K562 (cell line): ENCODE measurements around the gene NPB. TPM values are rescaled to one million over a fixed set of nuclear protein-coding genes. Genes with fewer than 3 reads are reported as not detected.
A peak's percentile ranks its signal among the peaks of the same experiment; 100 is the strongest.

Source experiments
- ATAC-seq: fragments of 200-7000 bp; cut with Tn5 transposase; 3 replicates; pipeline ENCODE4 v1.9.1; 2020; ENCODE audit warnings: moderate library complexity
- BruUV-seq: library from RNA; stranded (reverse); fragments of 400-500 nt; replicated peaks from 2 replicates; lab custom pipeline; 2021; lab: Mats Ljungman, UMichigan
- CTCF ChIA-PET: fragments of 300-600 bp; formaldehyde crosslinking; extraction: SDS; loops from one replicate; lab custom pipeline; 2021; ENCODE audit warnings: low intra/inter-chr PET ratio; lab: Yijun Ruan, JAX
- POLR2A ChIA-PET: fragments of 300-600, 350-650 bp; sonication (Branson Sonifier 250); formaldehyde crosslinking; extraction: SDS; loops from one replicate; lab custom pipeline; 2021; ENCODE audit warnings: antibody characterized with exemption, inconsistent platforms; lab: Yijun Ruan, JAX
- DNase-seq, 4 experiments: peaks; one replicate each; pipeline versions ENCODE4 v3.0.0 to v3.0.0-alpha.2; 2011 to 2018; ENCODE audit warnings: low spot score in 3 of 4, mixed read lengths in 3 of 4; ENCODE audit errors: extremely low read depth in 1 of 4
- FAIRE-seq: peaks from 2 replicates; lab custom pipeline; 2011; peaks lifted over from hg19 to GRCh38; lab: Jason Lieb, UNC
- H2AFZ ChIP-seq: 2 replicates; pipeline ENCODE4 v1.6.0; 2011; ENCODE audit warnings: low read depth, low read length, control low read depth, inconsistent platforms
- H3K27ac ChIP-seq: fragments of 200-600 bp; 3 replicates; pipeline ENCODE4 v1.8.0; 2011; ENCODE audit warnings: low read depth, mild to moderate bottlenecking, control low read depth, inconsistent platforms, low read length, moderate library complexity, mixed read lengths; ENCODE audit errors: extremely low read depth
- H3K27me3 ChIP-seq, 2 experiments: fragments of 300-600 bp in 1 of 2; 2 replicates in 1 of 2; 3 replicates in 1 of 2; pipeline versions ENCODE4 v1.6.0 to v1.8.0; 2011; ENCODE audit warnings: inconsistent platforms in 2 of 2, low read length in 2 of 2, mild to moderate bottlenecking in 1 of 2, mixed read lengths in 1 of 2, moderate library complexity in 1 of 2; ENCODE audit not compliant: control insufficient read depth in 2 of 2, insufficient read depth in 2 of 2
- H3K36me3 ChIP-seq: fragments of 300-600 bp; 3 replicates; pipeline ENCODE4 v1.8.0; 2011; ENCODE audit warnings: mild to moderate bottlenecking, low read length, inconsistent platforms; ENCODE audit not compliant: control insufficient read depth, insufficient read depth
- H3K4me1 ChIP-seq, 2 experiments: fragments of 200-600 bp in 1 of 2; replicated peaks in 1 of 2; 2 replicates in 1 of 2; 3 replicates in 1 of 2; pipeline versions ENCODE4 v1.5.1 to v1.8.0; 2011; ENCODE audit warnings: inconsistent platforms in 2 of 2, low read length in 2 of 2, mild to moderate bottlenecking in 1 of 2, mixed read lengths in 1 of 2, moderate library complexity in 1 of 2; ENCODE audit not compliant: control insufficient read depth in 2 of 2, insufficient read depth in 2 of 2
- H3K4me2 ChIP-seq: 2 replicates; pipeline ENCODE4 v1.6.1; 2011; ENCODE audit warnings: low read length, control low read depth, inconsistent platforms, mixed read lengths; ENCODE audit not compliant: insufficient read depth
- H3K4me3 ChIP-seq: fragments of 200-600 bp; sonication (generic), shearing (Covaris generic); 2 replicates; pipeline ENCODE4 v1.5.1; 2016; ENCODE audit warnings: control low read depth, inconsistent platforms
- H3K79me2 ChIP-seq: fragments of 200-600 bp; 3 replicates; pipeline ENCODE4 v1.8.0; 2011; ENCODE audit warnings: low read length, inconsistent platforms; ENCODE audit not compliant: control insufficient read depth, insufficient read depth
- H3K9ac ChIP-seq, 2 experiments: 2 replicates each; pipeline versions ENCODE4 v1.6.0 to v1.6.1; 2011; ENCODE audit warnings: low read depth in 2 of 2, low read length in 2 of 2, control low read depth in 1 of 2, inconsistent platforms in 1 of 2, mild to moderate bottlenecking in 1 of 2, mixed read lengths in 1 of 2; ENCODE audit not compliant: insufficient read depth in 1 of 2
- H3K9me1 ChIP-seq: one replicate; pipeline ENCODE4 v1.6.0; 2011; ENCODE audit warnings: inconsistent platforms, mild to moderate bottlenecking, low read length, moderate library complexity; ENCODE audit not compliant: control insufficient read depth, insufficient read depth
- H3K9me3 ChIP-seq: replicated peaks from 2 replicates; pipeline ENCODE4 v1.5.1; 2011; ENCODE audit warnings: low read depth, low read length, inconsistent platforms; ENCODE audit not compliant: control insufficient read depth, insufficient read depth
- H4K20me1 ChIP-seq: replicated peaks from 2 replicates; pipeline ENCODE4 v1.6.1; 2011; ENCODE audit warnings: low read length, inconsistent platforms, mixed read lengths; ENCODE audit not compliant: control insufficient read depth, insufficient read depth
- CHD4 ChIP-seq: fragments of 200-600 bp; sonication (generic); IDR thresholded peaks from 3 replicates; pipeline ENCODE4 v1.6.1; 2012; ENCODE audit warnings: low read depth, mild to moderate bottlenecking, mixed read lengths, low read length, inconsistent platforms; ENCODE audit not compliant: insufficient read depth, insufficient replicate concordance, poor library complexity, severe bottlenecking
- CREM ChIP-seq: IDR thresholded peaks from 2 replicates; pipeline ENCODE4 v1.6.1; 2014; ENCODE audit warnings: antibody characterized with exemption, low read depth
- DLX4 ChIP-seq: fragments of 250-450 bp; sonication (Bioruptor Pico); IDR thresholded peaks from 2 replicates; pipeline ENCODE4 v1.6.1; 2021; ENCODE audit warnings: mild to moderate bottlenecking
- EGR1 ChIP-seq: fragments of 450-650 bp; conservative IDR thresholded peaks from 2 replicates; pipeline ENCODE4 v1.6.1; 2017; ENCODE audit warnings: mild to moderate bottlenecking
- GTF2A2 ChIP-seq: IDR thresholded peaks from 2 replicates; pipeline ENCODE4 v1.6.1; 2016; ENCODE audit warnings: mild to moderate bottlenecking, missing genetic modification characterization, missing compliant biosample characterization
- POLR2A ChIP-seq: fragments of 450-650 bp; conservative IDR thresholded peaks from 2 replicates; pipeline ENCODE4 v1.6.1; 2016
- POLR2AphosphoS5 ChIP-seq: IDR thresholded peaks from 2 replicates; pipeline ENCODE4 v1.6.1; 2011; ENCODE audit warnings: mild to moderate bottlenecking, low read depth, low read length, moderate library complexity; ENCODE audit not compliant: control insufficient read depth, insufficient read depth
- RNF2 ChIP-seq: sonication (generic); IDR thresholded peaks from 2 replicates; pipeline ENCODE4 v1.6.1; 2016
- SIRT6 ChIP-seq: IDR thresholded peaks from one replicate; pipeline ENCODE4 v1.6.1; 2012; ENCODE audit warnings: low read depth, mild to moderate bottlenecking, control low read depth, inconsistent platforms, low read length, moderate library complexity
- SUPT5H ChIP-seq: fragments of 450-650 bp; IDR thresholded peaks from 2 replicates; pipeline ENCODE4 v1.6.1; 2016
- TSHZ1 ChIP-seq: fragments of 250-450 bp; sonication (Bioruptor Pico); IDR thresholded peaks from 2 replicates; pipeline ENCODE4 v1.4.0; 2020; ENCODE audit warnings: mild to moderate bottlenecking, moderate library complexity
- ZBTB11 ChIP-seq, 3 experiments: fragments of 200-800 bp in 1 of 3; fragments of 250-450 bp in 1 of 3; fragments of 450-650 bp in 1 of 3; sonication (Bioruptor Pico) in 1 of 3; sonication (Bioruptor generic) in 1 of 3; formaldehyde crosslinking in 1 of 3; IDR thresholded peaks; 2 replicates each; pipeline versions ENCODE4 v1.6.1 to v1.8.0; 2016 to 2022; ENCODE audit warnings: mild to moderate bottlenecking in 2 of 3, missing genetic modification characterization in 2 of 3, missing compliant biosample characterization in 1 of 3, moderate library complexity in 1 of 3
- ZNF184 ChIP-seq: sonication (generic); formaldehyde crosslinking; IDR thresholded peaks from 2 replicates; pipeline ENCODE4 v1.5.0; 2020; ENCODE audit warnings: missing genetic modification reagents
- WGBS: fragments of 100-300 bp; shearing (Covaris generic); methylation state at CpG from one replicate; pipeline ENCODE4 v1.1.6; 2016; ENCODE audit warnings: low coverage, mixed read lengths; ENCODE audit not compliant: insufficient coverage; ENCODE audit errors: missing lambda C conversion rate; 5-methylcytosine and 5-hydroxymethylcytosine counted together
- in situ Hi-C: fragments of 300-500 bp; cut with MboI; formaldehyde crosslinking; loops from 4 replicates; pipeline ENCODE4 v1.15.0; 2018; ENCODE audit warnings: inconsistent platforms, mixed read lengths
- intact Hi-C: fragments of 100-400 bp; cut with micrococcal nuclease; formaldehyde crosslinking; loops from 2 replicates; pipeline ENCODE4 v1.14.2; 2022
- polyA plus RNA-seq, 8 experiments: library from polyadenylated mRNA; depleted of rRNA in 4 of 8; stranded (reverse) in 5 of 8; unstranded in 3 of 8; fragments of >200 nt; fragmentation: Nextera tagmentation in 2 of 8; fragmentation: Illumina TruSeq in 1 of 8; extraction: Ambion mirVana in 2 of 8; extraction: Trizol in 1 of 8; gene quantifications; 2 replicates each; pipeline versions ENCODE4 v1.2.1 to v1.2.3, GENCODE V29; 2011 to 2014; ENCODE audit warnings: inconsistent platforms in 1 of 8, missing spikeins in 1 of 8
- total RNA-seq, 7 experiments: library from RNA; depleted of rRNA in 6 of 7; stranded (reverse); fragments of >200 nt in 6 of 7; fragmentation: Illumina TruSeq in 2 of 7; extraction: Trizol in 2 of 7; gene quantifications; 2 replicates each; pipeline versions ENCODE4 v1.2.1 to v1.2.3, GENCODE V29; 2011 to 2021; ENCODE audit warnings: low replicate concordance in 1 of 7
- TF ChIP-seq, protein P1 (sequence below): fragments of 450-650 bp; formaldehyde crosslinking; IDR thresholded peaks from 2 replicates; pipeline ENCODE4 v1.4.0; 2020; ENCODE audit warnings: mild to moderate bottlenecking, moderate library complexity

The NPB gene
- total and polyA plus RNA-seq, 9 of the 15 experiments (the other 6 are each of a cell fraction or from before 2014, with no cell fraction given): 0.03 to 0.61 (median 0.14) TPM; not detected in 2

DNA sequence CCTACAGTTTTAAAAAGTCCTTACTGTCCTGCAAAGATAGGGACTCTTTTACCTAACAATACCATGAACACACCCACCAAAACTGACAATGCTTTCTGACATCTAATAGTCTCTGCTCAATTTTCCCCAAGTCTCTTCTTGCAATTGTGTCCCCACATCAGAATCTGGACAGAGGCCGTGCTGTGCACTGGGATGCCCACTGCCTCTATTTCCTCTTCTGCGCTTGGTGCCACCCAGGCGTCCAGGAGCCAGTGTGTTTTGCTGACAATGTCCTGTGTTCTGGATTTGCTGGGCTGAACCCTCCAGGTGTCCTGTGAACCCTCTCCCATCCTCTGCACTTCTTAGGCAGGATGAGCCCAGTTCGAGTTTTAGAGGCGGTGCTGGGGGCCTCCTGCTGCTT, 24.5 kb upstream of the NPB start:
- DNase-seq (no peak), ATAC-seq (no peak), FAIRE-seq (no peak)
- intact Hi-C loops (no loop called here), in situ Hi-C loops (no loop called here)
- Histone ChIP-seq H3K9ac (peak overlapping the region in 1 of 2 experiments; percentile 76; a peak in 2 of 4 replicates), H3K9me1 (no peaks in the 10 kb centered on the region), H3K36me3 (peaks cover 48% of the 10 kb centered on the region), H3K27ac (no peak overlapping the region), H3K4me3 (no peak overlapping the region), H2AFZ (no peak overlapping the region), H3K4me2 (no peak overlapping the region), H3K27me3 (no peaks in the 10 kb centered on the region), H3K79me2 (peaks cover 4% of the 10 kb centered on the region; the same call in 1 of the 3 replicates), H3K4me1 (peaks cover 5 to 14% of the 10 kb centered on the region in 2 experiments; a peak in 4 of 5 replicates), H3K9me3 (no peaks in the 10 kb centered on the region), H4K20me1 (no peaks in the 10 kb centered on the region)
- ChIA-PET CTCF (no interaction called here), POLR2A (interaction anchor here (7.3 kb wide), 1 partner anchor 10 kb away, joined by 85 read pairs; the partner anchor contains the start of genes ALYREF and ANAPC11)
- 91% methylated on average over 5 of the region's 5 CpGs for WGBS
- BruUV-seq: no TSS peak
- TF ChIP-seq CHD4: no peak
- no peak for TF ChIP-seq CREM
- TF ChIP-seq TSHZ1 (CRISPR knock-in tag): no peak
- no peak for TF ChIP-seq SIRT6
- no peak for TF ChIP-seq ZNF184
- TF ChIP-seq, protein P1, sequence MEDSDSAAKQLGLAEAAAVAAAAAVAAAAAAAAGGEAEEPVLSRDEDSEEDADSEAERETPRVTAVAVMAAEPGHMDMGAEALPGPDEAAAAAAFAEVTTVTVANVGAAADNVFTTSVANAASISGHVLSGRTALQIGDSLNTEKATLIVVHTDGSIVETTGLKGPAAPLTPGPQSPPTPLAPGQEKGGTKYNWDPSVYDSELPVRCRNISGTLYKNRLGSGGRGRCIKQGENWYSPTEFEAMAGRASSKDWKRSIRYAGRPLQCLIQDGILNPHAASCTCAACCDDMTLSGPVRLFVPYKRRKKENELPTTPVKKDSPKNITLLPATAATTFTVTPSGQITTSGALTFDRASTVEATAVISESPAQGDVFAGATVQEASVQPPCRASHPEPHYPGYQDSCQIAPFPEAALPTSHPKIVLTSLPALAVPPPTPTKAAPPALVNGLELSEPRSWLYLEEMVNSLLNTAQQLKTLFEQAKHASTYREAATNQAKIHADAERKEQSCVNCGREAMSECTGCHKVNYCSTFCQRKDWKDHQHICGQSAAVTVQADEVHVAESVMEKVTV (CRISPR knock-in tag): no peak
- TF ChIP-seq POLR2A: 0 out of 2 replicates have a peak, but pooled peaks have one; percentile 42
- 0 out of 2 replicates have a peak, but pooled peaks have one; percentile 13 for TF ChIP-seq POLR2AphosphoS5
- TF ChIP-seq ZBTB11 (CRISPR knock-in tag; IDR thresholded peaks at IDR 0.05): no peak
- TF ChIP-seq EGR1: no peak
- peak; percentile 37; the same call in 1 of the 2 replicates for TF ChIP-seq SUPT5H
- no peak for TF ChIP-seq RNF2
- TF ChIP-seq DLX4 (CRISPR knock-in tag): no peak
- no peak for TF ChIP-seq GTF2A2 (tag)
